IPS-20b (cell line): ENCODE data around the gene GSK3B.
"Not testable (repeated sequence)": the region's sequence is repeated elsewhere in the genome, so short reads cannot be mapped to it uniquely, and the experiment has no call there.

ENCODE experiments used
- H3K27ac ChIP-seq: one replicate; pipeline ENCODE4 v1.5.1; 2013; ENCODE audit warnings: low read length
- H3K27me3 ChIP-seq: 2 replicates; pipeline ENCODE4 v1.6.1; 2013; ENCODE audit warnings: mild to moderate bottlenecking, low read length, inconsistent platforms; ENCODE audit not compliant: insufficient read depth
- H3K36me3 ChIP-seq: 2 replicates; pipeline ENCODE4 v1.6.1; 2013; ENCODE audit warnings: low read depth, mild to moderate bottlenecking, inconsistent platforms, low read length, moderate library complexity; ENCODE audit not compliant: insufficient read depth
- H3K4me1 ChIP-seq: 2 replicates; pipeline ENCODE4 v1.6.1; 2013; ENCODE audit warnings: mild to moderate bottlenecking, control low read depth, inconsistent platforms, low read length, moderate library complexity; ENCODE audit not compliant: insufficient read depth
- H3K4me3 ChIP-seq: 2 replicates; pipeline ENCODE4 v1.5.1; 2013; ENCODE audit warnings: mild to moderate bottlenecking, low read length, inconsistent platforms
- H3K9ac ChIP-seq: 2 replicates; pipeline ENCODE4 v1.6.1; 2013; ENCODE audit warnings: low read depth, mild to moderate bottlenecking, inconsistent platforms, low read length, moderate library complexity
- H3K9me3 ChIP-seq: 2 replicates; pipeline ENCODE4 v1.6.1; 2013; ENCODE audit warnings: mild to moderate bottlenecking, low read depth, low read length, inconsistent platforms; ENCODE audit not compliant: insufficient read depth

Gene GSK3B

DNA sequence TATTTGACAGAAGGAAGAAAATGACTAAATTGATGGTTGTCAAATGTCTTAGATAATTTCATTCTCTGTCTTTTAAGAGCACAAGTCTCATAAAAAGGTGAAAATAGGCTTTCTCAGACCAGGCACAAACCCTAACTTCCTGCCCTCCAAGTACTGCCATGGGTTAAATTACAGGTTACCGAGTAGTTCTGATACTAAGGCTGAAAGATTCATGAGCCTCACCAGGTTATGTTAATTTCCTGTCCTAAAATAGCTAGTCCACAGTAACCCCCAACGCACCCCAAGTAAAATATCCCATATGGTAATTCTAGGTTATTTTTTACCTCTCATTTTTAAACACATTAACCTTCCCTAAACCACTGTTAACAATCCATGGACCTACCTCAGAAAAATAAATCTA, 42.0 kb downstream of the GSK3B start:
- no peak overlapping the region for H3K9ac ChIP-seq
- no peak overlapping the region for H3K4me3 ChIP-seq
- no peaks in the 10 kb centered on the region; the same call in 1 of the 2 replicates for H3K36me3 ChIP-seq
- H3K27ac ChIP-seq: no peak overlapping the region
- H3K9me3 ChIP-seq: peaks cover 5% of the 10 kb centered on the region
- no peaks in the 10 kb centered on the region for H3K27me3 ChIP-seq
- H3K4me1 ChIP-seq: no peaks in the 10 kb centered on the region

GRCh38 chr3:120051570-120051969, 42.7 kb downstream of the GSK3B start:
- H3K9ac ChIP-seq, H3K4me1 ChIP-seq, H3K4me3 ChIP-seq, H3K9me3 ChIP-seq, H3K27me3 ChIP-seq, H3K36me3 ChIP-seq, H3K27ac ChIP-seq: not testable (repeated sequence)

GRCh38 chr3:120049881-120050539, 44.2 kb downstream of the GSK3B start:
- no peaks in the 10 kb centered on the region; the same call in 1 of the 2 replicates for H3K36me3 ChIP-seq
- H3K9ac ChIP-seq: no peak overlapping the region
- no peaks in the 10 kb centered on the region for H3K27me3 ChIP-seq
- H3K9me3 ChIP-seq: peaks cover 16% of the 10 kb centered on the region
- H3K4me3 ChIP-seq: no peak overlapping the region
- H3K4me1 ChIP-seq: no peaks in the 10 kb centered on the region
- H3K27ac ChIP-seq: no peak overlapping the region

DNA sequence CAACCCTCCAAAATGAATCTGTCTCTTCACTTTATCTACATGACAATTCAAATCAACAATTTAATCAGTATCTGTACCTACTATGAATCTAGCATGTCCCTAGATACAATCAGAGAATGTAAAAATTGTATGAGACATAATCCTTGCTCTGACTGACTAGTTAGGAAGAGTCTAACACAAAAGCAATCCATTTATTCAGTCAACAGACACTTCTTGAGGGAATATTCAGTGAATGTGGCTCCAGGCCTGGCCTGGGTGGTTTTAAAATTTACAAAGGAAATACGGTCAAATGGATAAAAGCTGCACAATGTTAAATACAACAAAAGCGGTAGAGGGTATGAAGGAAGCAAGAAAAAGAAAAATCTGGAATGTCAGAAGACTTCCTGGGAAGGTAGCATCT, 45.2 kb downstream of the GSK3B start:
- H3K27me3 ChIP-seq: no peaks in the 10 kb centered on the region
- H3K9ac ChIP-seq: no peak overlapping the region
- peaks cover 14% of the 10 kb centered on the region for H3K9me3 ChIP-seq
- no peaks in the 10 kb centered on the region; the same call in 1 of the 2 replicates for H3K36me3 ChIP-seq
- H3K4me1 ChIP-seq: no peaks in the 10 kb centered on the region
- H3K27ac ChIP-seq: no peak overlapping the region
- no peak overlapping the region for H3K4me3 ChIP-seq

DNA sequence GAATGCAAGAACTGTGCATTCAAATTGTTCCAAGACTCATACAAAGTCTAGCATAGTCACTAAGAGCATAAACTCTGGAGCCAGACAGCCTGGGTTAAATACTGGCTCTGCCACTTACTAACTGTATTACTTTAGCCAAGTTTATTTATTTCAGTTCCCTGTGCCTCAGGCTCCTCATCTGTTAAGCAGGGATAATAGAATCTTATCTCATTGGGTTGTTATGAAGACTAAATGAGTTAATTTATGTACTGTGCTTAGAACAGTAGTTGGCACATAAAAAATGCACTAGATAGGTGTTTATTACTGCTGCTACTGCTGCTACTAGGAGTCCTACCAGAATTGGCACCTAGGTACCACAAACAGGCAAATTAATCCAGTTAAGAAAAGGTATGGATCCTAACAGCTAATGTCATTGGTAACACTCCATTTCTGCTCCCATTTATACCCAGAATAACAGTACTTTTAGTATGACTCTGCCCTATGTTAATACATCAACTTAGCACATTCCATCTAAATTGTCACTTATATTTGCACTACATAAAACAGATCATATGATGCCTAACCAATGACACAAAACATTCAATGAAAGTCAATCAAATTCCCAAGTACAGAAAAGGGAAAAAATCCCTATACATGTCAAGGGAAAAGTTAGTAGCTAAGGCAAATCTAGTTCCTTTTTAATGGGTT, 45.7 kb downstream of the GSK3B start:
- peaks cover 11% of the 10 kb centered on the region for H3K9me3 ChIP-seq
- H3K4me1 ChIP-seq: no peaks in the 10 kb centered on the region
- no peaks in the 10 kb centered on the region for H3K27me3 ChIP-seq
- H3K4me3 ChIP-seq: no peak overlapping the region
- no peak overlapping the region for H3K9ac ChIP-seq
- no peak overlapping the region for H3K27ac ChIP-seq
- H3K36me3 ChIP-seq: no peaks in the 10 kb centered on the region; the same call in 1 of the 2 replicates

DNA sequence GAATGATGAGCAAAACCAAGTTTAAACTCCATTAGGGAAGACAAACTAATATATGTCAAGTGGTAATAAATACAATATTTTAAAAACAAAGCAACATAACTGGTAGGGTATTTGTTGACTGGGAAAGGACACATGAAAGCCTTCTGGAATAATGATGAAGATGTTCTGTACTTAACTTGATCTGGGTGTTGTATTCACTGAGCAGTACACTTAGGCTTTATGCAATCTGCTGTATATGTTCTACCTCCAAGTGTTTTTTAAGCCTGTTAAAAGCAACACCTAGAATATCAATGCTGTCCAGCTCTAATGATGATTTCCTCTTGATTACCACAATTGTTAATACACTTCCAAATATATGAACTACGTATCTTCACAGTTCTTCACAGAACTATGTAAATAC, 46.6 kb downstream of the GSK3B start:
- no peak overlapping the region for H3K27ac ChIP-seq
- no peak overlapping the region for H3K9ac ChIP-seq
- H3K4me3 ChIP-seq: no peak overlapping the region
- peaks cover 11% of the 10 kb centered on the region for H3K9me3 ChIP-seq
- no peaks in the 10 kb centered on the region for H3K4me1 ChIP-seq
- no peaks in the 10 kb centered on the region for H3K27me3 ChIP-seq
- H3K36me3 ChIP-seq: no peaks in the 10 kb centered on the region; the same call in 1 of the 2 replicates

- Histone ChIP-seq H3K9ac (no peak overlapping the region), H3K4me1 (no peaks in the 10 kb centered on the region), H3K36me3 (no peaks in the 10 kb centered on the region), H3K27ac (no peak overlapping the region), H3K27me3 (no peaks in the 10 kb centered on the region), H3K4me3 (no peak overlapping the region), H3K9me3 (peaks cover 23% of the 10 kb centered on the region)
These were observed 53.4 kb downstream of the GSK3B start for GRCh38 chr3:120040813-120041377.

DNA sequence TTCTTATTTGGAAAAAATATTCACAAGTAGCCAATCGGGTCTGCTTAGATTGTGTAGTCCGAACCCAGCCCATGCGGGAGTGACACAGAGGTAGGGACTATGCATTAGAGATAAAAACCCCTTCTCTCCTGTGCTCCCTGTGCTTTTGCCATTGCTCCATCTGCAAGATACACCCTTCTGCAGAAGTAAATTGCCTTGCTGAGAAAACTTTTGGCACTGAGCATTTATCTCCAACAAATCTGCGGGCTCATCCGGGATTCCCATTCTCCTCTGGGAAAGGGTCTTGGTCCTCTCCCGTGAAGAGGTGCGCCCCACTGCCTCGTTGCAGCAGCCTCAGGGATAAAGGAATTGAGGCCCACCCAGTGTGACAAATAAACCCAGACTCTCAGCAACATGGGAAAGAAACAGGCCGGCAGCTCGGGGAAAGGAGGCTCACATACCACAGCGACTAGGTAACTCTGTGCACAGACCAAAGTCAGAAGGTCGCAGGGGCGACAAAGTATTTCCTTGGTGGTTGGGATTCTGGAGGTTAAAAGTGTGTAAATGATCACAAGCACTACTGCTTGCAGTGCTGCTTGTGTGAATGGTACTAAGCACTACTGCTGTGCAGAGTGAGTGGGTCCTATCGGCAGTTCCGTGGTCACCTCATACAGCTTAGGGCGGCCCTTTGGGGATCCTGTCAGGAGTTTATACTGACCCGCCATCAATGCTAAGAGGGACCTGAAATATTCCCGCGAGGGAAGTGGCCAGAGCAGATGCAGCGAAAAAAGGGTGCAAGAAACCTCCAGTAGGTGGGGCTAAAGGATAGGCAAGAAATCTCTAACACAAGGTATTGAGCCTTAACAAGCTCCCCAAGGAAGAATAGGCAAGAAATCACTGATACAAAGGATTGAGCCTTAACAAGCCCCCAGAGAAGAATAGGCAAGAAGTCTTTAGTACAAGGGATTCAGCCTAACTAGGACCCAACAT, 54.3 kb downstream of the GSK3B start:
- H3K4me3 ChIP-seq: no peak overlapping the region
- no peak overlapping the region for H3K9ac ChIP-seq
- no peaks in the 10 kb centered on the region for H3K27me3 ChIP-seq
- H3K4me1 ChIP-seq: no peaks in the 10 kb centered on the region
- H3K9me3 ChIP-seq: peaks cover 17% of the 10 kb centered on the region
- H3K27ac ChIP-seq: no peak overlapping the region
- H3K36me3 ChIP-seq: no peaks in the 10 kb centered on the region

GRCh38 chr3:120033596-120033995, 60.7 kb downstream of the GSK3B start:
- no peaks in the 10 kb centered on the region for H3K36me3 ChIP-seq
- no peak overlapping the region for H3K27ac ChIP-seq
- no peak overlapping the region for H3K4me3 ChIP-seq
- no peaks in the 10 kb centered on the region for H3K9me3 ChIP-seq
- no peak overlapping the region for H3K9ac ChIP-seq
- no peaks in the 10 kb centered on the region for H3K4me1 ChIP-seq
- H3K27me3 ChIP-seq: no peaks in the 10 kb centered on the region

DNA sequence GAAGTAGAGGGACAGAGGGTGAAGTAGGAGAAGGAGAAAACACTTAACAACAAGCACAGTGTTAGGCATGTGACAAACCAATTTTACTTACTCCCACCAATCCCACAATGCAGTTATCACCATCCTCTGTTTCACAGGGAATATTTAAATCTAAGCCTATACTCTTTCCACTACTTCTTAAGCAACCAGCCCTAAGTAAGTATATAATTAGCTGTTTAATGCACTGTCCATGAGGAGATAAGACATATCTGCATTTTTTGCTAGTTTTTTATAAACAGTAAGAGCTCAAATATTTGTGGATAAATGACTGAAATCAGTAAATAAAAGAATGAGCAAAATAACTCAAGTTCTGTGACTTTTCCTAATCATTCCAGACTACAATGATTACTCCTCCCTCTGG, 62.7 kb downstream of the GSK3B start:
- no peaks in the 10 kb centered on the region for H3K36me3 ChIP-seq
- H3K27ac ChIP-seq: no peak overlapping the region
- no peaks in the 10 kb centered on the region for H3K9me3 ChIP-seq
- no peak overlapping the region for H3K9ac ChIP-seq
- no peaks in the 10 kb centered on the region for H3K27me3 ChIP-seq
- H3K4me1 ChIP-seq: no peaks in the 10 kb centered on the region
- H3K4me3 ChIP-seq: no peak overlapping the region

DNA sequence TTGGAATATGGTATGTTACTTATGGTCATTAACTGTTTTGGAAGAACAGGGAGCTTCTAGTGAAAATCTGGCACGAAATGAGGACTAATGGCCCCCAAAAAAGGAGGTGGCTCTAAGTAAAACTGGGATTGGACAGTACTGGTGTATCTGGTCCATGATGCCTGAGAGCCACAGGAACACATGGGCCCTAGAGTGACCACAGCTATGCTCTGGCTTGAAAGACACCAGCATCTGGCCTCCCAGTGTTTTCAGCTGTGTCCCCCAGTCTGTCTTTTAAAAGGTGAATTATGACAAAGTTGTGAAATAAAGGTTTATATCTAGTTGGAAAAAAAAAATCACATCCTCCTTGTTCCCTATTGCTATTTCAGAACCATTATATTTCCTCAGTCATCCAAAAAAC, 64.5 kb downstream of the GSK3B start:
- Histone ChIP-seq H3K27ac (no peak overlapping the region), H3K9me3 (no peaks in the 10 kb centered on the region), H3K4me1 (no peaks in the 10 kb centered on the region), H3K27me3 (no peaks in the 10 kb centered on the region), H3K36me3 (no peaks in the 10 kb centered on the region), H3K9ac (no peak overlapping the region), H3K4me3 (no peak overlapping the region)
